ENCODE data around the gene EHMT1.
"Not testable (repeated sequence)": the region's sequence is repeated elsewhere in the genome, so short reads cannot be mapped to it uniquely, and the experiment has no call there.

The EHMT1 gene

GRCh38 chr9:137838576-137838975 is 219.8 kb downstream of the EHMT1 start:
- no peak for DNase-seq (ENCODE audit: extremely low read depth in 1 of 2, low read depth in 1 of 2)

DNA sequence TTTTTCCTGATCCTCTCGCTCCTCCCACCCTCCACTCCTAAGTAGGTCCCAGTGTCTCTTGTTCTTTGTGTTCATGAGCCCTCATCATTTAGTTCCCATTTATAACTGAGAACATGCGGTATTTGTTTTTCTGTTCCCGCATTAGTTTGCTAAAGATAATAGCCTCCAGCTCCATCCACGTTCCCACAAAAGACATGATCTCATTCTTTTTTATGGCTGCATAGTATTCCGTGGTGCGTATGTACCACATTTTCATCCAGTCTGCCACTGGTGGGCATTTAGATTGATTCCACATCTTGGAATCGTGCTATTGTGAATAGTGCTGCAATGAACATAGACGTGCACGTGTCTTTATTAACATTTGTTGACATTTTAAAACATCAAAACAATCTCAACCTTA is 224.6 kb downstream of the EHMT1 start:
- DNase-seq (ENCODE audit: extremely low read depth in 1 of 2, low read depth in 1 of 2): no peak

GRCh38 chr9:137851516-137852267 is 232.9 kb downstream of the EHMT1 start:
- DNase-seq (ENCODE audit: extremely low read depth in 1 of 2, low read depth in 1 of 2): no peak

DNA sequence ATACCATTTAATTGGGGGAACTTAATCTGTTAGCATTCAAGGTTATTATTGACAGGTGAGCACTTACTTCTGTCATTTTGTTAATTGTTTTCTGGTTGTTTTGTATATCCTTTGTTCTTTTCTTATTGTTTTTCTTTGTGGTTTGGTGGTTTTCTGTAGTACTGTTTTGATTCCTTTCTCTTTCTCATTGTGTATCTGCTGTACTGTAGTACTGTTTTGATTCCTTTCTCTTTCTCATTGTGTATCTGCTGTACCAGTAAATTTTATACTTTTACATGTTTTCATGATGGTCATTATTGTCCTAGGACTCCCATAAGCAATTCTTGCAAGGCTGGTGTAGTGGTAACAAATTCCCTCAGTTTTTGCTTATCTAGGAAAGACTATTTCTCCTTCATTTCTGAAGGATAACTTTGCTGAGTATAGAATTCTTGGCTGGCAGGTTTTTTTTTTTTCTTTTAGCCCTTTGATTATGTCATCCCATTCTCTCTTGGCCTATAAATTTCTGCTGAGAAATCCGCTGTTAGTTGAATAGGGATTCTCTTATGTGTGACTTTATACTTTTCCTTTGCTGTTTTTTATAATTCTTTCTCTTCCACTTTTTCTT is 234.7 kb downstream of the EHMT1 start:
- DNase-seq (ENCODE audit: extremely low read depth in 1 of 2, low read depth in 1 of 2): no peak

DNA sequence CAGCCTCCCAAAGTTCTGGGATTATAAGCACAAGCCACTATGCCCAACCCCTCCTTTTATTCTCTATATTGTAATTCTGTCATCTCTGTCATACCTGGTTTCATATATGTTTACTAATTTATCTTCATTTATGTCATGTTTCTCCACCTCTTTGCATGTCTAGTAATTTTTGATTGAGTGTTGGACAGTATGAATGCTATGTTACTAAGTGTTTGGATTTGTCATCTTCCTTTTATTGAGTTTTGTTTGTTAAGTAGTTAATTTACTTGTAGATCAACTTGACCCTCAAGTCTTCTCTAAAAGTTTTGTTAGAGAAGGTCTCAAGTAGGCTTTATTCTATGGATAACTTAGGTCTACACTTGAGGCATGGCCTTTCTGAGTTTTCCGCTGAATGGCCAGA is 241.6 kb downstream of the EHMT1 start:
- DNase-seq (ENCODE audit: extremely low read depth in 1 of 2, low read depth in 1 of 2): no peak

DNA sequence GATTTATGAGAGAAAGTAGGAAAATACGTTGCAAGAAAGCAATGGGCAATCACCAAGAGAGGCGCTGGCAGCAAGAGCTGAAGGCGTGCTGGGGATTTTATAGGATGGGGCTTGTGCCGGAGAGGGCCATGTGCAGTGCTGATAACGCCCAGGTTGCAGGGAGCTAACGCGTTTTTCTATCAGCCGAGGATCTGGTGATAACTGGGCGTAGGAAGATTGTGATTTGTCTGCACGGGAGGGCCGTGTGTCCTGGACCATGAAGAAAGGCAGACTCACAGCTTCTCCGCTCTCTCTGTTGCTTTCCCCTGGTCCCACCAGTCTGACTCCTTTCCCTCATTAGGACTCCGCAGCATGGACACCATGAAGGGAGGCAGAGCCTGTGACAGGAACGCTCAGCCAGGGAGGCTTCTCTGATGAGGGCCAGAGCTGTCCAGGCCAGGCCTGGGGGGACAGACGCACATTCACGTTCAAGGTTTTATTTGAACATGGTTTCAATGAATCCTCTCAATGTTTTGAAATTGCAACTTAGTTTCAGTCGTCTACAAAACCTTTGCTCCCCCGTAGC is 246.9 kb downstream of the EHMT1 start:
- no peak for DNase-seq (ENCODE audit: extremely low read depth in 1 of 2, low read depth in 1 of 2)

DNA sequence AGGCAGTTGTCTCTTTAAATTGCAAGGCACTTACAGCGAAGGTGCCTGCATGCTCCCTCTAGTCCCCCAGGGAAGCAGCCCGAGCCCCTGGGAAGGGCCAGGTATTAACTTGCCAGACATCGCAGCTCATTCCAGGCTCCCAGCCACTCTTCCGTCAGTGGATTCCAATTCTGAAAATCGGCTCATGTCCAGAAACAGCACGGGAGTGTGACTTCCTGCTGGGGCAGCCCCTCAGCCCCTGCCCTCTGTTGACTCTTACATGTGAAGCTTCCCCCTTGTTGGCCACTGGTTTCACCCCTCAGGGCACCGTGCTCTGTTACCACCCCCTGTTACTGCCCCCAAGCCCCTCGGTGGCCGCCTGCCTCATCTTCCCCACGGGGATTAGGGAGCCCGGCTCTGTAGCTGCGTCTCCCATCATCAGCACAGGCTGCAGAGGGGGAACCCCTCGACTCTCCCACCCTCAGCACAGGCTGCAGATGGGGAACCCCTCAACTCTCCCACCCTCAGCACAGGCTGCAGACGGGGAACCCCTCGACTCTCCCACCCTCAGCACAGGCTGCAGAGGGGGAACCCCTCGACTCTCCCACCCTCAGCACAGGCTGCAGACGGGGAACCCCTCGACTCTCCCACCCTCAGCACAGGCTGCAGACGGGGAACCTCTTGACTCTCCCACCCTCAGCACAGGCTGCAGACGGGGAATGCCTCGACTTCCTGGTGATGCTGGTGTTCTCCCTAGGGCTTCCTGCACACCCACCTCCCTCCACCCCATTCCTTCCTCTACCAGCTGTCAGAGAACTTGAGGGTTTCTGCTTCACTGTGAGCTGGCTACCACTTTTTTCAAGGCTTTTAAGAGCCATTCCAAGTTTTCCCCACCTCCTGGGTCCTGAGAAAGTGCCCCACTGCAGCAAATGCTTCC is 247.7 kb downstream of the EHMT1 start:
- no peak for DNase-seq (ENCODE audit: extremely low read depth in 1 of 2, low read depth in 1 of 2)

- DNase-seq (ENCODE audit: extremely low read depth in 1 of 2, low read depth in 1 of 2): no peak
These were observed 251.6 kb downstream of the EHMT1 start for GRCh38 chr9:137870432-137870831.

- no peak for DNase-seq (ENCODE audit: extremely low read depth in 1 of 2, low read depth in 1 of 2)
These were observed 253.5 kb downstream of the EHMT1 start for GRCh38 chr9:137872296-137872695.

DNA sequence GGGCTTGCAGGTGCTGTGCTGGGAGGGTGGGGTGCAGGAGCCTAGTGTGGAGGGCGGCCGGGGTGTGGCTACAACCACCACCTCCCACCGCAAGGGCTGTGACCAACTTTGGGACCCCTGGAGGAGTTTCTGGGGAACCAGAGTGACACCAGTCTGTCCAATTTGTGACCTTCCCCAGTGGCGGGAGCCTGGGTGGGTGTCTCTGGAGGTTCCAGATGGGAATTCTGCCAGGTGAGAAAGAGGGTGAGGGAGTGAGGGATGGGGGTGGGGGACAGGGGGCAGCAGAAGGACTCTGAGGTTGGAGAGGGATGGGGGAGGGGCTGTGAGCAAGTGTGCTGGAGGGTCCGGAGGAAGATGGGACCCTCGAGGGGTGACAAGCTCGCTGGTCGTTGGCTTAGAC is 254.6 kb downstream of the EHMT1 start:
- no peak for DNase-seq (ENCODE audit: extremely low read depth in 1 of 2, low read depth in 1 of 2)

GRCh38 chr9:137873858-137874362 is 255.1 kb downstream of the EHMT1 start:
- DNase-seq (ENCODE audit: extremely low read depth in 1 of 2, low read depth in 1 of 2): no peak

DNA sequence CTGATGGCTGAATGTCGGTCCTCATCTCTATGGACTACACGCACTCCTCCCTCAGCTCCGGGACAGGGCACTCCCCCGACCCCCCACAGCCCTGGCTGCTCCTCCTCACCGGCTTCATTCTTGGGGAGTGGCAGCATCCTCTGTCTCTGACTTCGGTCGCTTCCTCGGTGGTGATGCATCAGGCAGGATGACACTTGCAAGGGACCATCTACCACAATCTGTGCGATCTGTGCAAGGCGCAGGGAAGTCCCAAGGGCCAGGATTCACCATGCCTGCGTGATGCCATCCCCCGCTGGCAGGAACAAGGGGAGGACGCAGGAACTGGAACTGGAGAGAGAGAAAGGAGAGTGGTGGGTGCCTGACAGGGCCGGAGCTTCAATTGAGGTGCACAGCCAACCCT is 256.5 kb downstream of the EHMT1 start:
- no peak for DNase-seq (ENCODE audit: extremely low read depth in 1 of 2, low read depth in 1 of 2)

GRCh38 chr9:137875846-137876245 is 257.0 kb downstream of the EHMT1 start:
- DNase-seq (ENCODE audit: extremely low read depth in 1 of 2, low read depth in 1 of 2): no peak

- DNase-seq (ENCODE audit: extremely low read depth in 1 of 2, low read depth in 1 of 2): no peak
These were observed 257.5 kb downstream of the EHMT1 start for GRCh38 chr9:137876269-137876668.

DNA sequence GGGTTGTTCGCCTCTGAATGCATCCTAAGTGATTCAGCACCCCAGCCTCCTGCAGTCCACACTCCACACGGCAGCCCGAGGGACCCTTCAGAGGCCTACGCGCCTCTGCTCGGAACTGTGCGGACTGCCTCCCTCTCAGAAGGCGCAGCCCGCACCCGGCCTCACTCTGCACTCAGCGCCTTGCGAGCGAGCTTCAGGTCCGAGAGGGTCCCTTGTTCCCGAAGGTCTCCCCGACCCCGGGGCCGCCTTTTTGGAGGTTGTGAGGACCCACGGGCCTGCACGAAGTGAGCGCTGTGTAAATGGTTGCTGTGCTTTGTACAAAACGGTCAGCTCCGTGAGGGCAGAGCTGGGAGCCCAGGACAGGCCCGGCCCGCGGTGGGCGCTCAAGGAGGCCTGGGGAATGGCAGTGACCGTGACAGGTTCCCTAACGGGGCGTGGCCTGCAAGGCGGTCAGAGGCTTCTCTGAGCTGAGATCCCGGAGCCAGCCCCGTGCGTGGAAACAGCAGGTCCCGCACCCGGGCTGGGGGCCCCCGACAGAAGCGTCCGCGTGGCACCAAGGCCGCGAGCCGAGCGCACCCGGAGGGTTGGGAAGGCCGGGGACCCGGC is 258.1 kb downstream of the EHMT1 start:
- no peak for DNase-seq (ENCODE audit: extremely low read depth in 1 of 2, low read depth in 1 of 2)

GRCh38 chr9:137877506-137878122 is 258.8 kb downstream of the EHMT1 start, which contains the start of gene CACNA1B:
Gene CACNA1B (plus strand): TSS chr9:137877782. CDS start chr9:137877934, 152 bp downstream.
- DNase-seq (ENCODE audit: extremely low read depth in 1 of 2, low read depth in 1 of 2): not testable (repeated sequence)

GRCh38 chr9:137878146-137878941 is 259.5 kb downstream of the EHMT1 start:
- DNase-seq (ENCODE audit: extremely low read depth in 1 of 2, low read depth in 1 of 2): no peak

- DNase-seq (ENCODE audit: extremely low read depth in 1 of 2, low read depth in 1 of 2): no peak
These were observed 260.2 kb downstream of the EHMT1 start for GRCh38 chr9:137879052-137879451.

DNA sequence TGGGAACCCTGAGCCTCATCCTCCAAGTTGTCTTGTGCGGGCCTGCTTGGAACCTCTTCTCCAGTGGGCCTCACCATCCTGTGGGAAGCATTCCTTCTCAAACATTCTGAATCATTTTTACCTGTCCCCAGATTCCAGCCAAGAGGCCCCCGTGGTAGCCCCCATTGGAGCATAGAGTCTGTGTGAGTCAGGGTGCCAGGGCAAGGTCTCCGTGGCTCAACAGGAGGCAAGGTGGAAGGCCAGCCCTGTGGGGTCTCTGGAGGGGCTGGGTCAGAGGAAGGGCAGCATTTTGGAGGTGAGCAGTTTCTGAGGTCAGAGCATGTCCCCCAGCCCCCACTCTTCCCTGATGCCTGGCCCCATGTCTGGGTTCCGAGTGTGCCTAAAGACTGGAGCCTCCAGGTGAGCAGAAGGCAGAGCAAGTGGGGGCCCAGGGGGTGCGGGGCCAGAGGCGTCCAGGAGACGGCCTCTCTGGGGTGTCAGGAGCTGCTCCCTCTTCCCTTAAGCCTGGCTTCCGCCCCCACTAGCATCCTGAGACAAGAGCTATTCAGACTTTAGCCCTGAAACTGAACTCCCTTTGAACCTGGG is 260.9 kb downstream of the EHMT1 start:
- DNase-seq (ENCODE audit: extremely low read depth in 1 of 2, low read depth in 1 of 2): no peak
